Activated CD8-positive, alpha-beta memory T cell treated with anti-CD3 and anti-CD28 coated beads, Interleukin-2, amount 50 U/mL, for 1 hour (primary cell): Measurements from ENCODE around the gene NFKB2.

Experiments
- DNase-seq: peaks from one replicate; pipeline ENCODE4 v3.0.0-alpha.2; 2020; ENCODE audit errors: extremely low read depth

The NFKB2 gene

GRCh38 chr10:102408728-102409603, 13.5 kb downstream of the NFKB2 start:
- DNase-seq: no peak

DNA sequence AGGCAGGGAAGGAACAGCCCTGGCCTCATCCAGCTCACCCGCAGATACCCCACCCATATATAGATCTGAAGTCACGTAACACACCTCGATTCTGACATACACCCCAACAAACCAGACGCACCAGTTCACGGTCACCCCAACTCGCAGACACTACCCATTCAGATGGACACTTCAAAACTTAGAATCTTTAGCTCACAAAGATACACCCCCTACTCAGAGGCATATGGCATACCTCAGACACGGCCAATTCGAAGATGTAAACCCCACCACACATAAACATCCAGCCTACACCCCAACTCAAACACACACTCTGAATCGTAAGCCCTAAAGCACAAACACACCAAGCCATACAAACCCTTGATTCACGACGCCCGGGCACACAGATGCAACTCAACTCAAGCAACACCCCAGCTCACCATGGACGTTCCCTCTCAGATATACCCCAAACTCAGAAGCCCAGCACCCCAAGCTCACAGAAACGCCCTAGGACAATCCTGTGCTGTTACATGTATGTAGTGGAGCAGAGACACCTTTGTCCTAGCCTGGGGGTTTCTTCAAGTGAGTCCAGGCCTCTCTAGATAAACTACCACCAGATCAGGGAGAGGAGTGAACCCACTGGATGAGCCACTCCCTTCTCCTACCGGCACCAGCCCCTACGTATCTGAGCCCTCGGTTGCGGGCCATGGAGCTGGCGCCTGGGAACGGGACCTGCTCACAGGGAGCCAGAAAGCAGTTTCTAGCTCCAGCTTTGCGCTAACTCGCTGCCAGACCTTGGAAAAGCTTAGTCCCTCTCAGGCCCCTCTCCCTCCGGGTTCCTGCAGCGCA, 14.3 kb downstream of the NFKB2 start:
- no peak for DNase-seq

DNA sequence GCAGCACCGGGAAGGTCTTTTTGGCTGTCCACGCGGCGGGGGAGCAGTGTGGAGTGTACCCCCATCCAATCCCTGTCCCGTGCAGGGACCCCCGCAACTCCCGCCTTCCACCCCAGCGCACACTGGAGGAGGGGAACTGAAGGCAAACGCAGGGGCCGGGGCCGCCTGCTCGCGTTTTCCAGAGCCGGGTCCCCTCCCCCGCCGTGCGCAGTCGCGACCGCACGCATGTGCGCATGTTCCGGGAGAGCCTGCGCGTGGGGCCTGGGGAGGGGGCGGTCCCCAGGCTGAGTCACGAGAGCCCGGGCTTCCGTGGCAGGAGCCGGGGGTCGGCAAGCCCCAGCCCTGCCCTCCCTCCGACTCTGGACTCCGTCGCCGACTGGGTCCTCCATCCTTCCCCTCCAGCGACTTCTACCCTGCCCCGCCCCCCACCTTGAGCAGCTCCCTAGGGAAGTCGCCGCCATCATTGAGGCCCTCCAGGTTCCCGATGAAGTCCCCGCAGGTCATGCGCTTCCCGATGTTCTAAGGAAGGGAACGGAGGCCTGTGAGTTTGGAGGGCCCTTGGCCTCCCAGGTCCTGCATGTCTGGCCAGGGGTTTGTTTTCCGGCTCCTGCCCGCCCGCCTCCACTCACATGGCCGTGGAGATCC, 15.0 kb downstream of the NFKB2 start:
- DNase-seq: no peak

GRCh38 chr10:102411341-102412255, 16.1 kb downstream of the NFKB2 start:
- DNase-seq: no peak

DNA sequence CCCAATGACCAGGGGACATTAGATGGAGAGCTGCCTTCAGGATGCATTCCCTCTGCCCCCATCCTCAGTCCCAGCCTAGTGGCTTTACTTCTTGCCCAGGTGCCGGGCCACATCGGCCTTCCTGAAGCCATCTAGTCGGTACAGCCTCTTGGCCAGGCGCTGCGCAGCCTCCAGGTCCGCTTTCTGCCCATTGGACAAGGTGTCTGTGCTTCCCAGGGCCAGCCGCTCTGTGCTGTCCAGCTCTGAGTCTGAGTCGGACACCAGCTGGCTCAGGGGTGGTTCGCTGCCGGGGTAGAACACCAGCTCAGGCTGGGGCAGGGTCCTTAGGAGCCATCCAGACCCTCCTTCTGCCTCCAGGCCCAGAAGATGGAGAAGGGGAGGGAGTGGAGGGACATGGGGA, 16.8 kb downstream of the NFKB2 start:
- DNase-seq: no peak

DNA sequence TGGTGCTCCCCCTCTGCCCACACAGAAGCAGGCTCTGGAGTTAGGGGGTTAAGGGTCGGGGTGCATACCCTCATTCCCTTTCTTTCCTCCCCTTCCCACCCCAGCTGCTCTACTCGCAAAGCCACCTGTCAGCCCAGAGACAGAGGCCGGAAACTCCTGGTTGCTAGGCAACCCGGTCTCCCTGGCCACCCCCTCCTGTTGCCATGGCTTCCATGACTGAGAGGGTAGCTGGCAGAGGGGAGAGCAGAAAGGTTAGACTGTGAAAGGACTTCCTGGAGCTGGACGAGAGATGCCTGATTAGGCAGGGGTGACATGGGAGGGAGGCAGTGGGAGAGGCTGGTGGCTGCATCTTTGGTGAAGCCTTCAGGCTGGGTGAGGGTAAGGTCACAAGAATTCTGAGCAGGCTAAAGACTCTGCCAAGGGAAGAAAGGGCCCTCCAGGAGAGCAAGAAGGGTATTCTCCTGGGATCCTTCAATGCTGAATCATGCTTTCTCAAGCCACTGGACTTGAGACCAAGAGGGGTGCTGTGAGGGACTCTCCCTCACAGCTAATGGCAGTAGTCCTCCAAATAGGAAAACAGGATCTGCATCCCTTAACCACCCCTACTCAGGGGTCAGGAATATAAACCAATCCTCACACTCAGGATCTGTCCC, 17.7 kb downstream of the NFKB2 start:
- no peak for DNase-seq

DNA sequence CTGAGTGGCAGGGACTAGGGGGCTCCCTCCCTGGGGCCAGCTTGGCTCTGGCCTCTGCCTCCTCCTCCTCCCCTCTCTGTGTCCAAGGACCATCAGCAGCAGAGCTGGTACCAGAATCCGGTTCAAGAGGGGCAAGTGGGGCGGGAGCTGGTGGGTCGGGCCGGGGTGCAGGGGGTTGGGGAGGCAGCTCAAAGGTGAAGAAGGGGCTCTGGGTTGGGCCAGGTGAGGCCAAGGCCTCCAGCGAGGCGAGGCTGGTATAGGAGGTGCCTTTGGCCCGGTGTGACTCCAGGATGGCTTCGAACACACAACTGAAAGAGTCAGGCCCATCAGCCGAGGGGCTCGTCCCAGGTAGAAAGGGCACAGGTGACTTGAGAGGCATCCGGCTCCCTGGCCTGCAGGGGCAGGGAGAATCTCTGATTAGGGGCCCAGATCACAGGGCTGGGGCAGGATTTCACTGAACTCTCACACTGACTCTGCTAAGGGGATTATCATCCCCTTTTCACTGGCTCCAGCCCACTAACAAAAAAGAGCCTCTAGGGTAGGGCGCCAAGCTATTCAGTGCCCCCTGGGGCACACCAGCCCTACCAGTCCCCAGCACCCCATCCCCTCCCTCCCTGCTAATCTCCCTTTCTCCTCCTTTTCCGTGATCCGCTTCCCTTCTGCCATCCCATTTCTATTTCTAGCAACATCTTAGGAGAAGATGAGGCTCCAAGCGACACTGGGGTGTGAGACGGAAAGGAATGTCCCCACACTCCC, 18.5 kb downstream of the NFKB2 start:
- DNase-seq: no peak

- no peak for DNase-seq
Observed at GRCh38 chr10:102414749-102415148, 19.2 kb downstream of the NFKB2 start.

GRCh38 chr10:102416283-102416682, 20.8 kb downstream of the NFKB2 start:
- no peak for DNase-seq

DNA sequence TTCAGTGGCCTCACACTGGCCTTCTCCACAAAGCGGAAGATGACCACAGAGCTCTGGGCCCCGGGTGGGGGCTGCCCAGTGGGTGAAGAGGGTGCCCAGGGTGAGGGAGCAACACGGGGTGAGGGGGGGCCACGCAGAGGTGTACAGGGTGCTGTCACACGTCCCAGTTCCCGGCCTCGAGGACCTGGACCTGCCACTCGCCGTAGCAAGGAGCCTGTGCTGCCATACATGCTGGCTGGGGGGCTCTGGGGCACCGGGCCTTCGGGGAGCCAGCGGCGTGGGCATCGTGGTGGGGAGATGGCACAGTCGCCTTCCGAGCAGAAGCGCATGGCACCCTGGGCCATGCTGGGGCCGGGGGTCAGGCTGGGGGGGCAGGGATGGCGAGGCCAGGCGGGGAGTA, 21.2 kb downstream of the NFKB2 start:
- no peak for DNase-seq

GRCh38 chr10:102418622-102419268, 23.2 kb downstream of the NFKB2 start, which contains the start of gene PSD:
TSS of gene PSD (minus strand) at chr10:102418785. CDS start at chr10:102417038, 1,747 bp downstream.
- no peak for DNase-seq

DNA sequence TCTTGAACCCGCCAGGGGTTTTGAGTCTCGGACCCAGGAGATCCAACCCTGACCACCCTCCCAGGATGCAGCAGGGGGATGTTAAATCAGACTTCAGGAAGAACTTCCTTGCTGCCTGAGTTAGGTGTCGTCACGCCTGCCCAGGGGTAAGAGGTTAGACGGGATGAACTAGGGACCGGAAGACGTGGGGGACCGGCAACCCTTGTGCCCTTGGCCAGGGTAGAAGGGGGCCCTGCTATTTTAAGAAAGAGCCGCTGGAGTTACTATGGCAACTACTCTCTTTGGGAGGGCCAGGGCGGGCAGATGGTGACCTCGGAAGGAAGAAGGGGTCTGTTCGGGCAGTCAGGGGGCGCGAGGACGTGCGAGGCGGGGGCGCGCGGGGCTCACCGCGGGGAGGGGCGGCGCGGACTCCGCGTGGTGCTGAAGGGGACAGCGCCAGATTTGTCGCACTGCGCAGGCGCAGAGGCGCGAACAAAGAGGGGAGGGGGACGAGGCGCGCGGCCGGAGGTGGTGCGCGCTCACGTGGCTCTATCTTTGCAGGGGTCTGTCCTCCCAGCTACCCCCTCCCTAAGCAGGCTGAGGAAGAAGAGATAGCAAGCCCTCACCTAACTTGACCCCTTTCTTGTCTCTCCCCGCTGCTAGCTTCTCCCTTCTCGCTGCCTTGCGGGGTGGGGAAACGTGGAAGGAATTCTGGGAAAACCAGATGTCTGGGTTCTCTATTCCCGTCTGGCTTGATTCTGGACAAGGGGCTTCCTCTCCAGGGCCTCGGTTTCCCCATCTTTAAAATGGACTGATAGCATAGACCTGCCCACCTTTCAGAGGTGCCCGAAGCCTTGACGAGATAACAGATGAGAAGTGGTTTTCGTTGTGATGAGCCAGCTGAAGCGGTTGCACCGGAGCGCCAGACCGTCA, 24.0 kb downstream of the NFKB2 start:
- no peak for DNase-seq

- DNase-seq: no peak
Observed at GRCh38 chr10:102420181-102420713, 24.7 kb downstream of the NFKB2 start.

GRCh38 chr10:102420714-102421506, 25.4 kb downstream of the NFKB2 start, which contains the start of gene FBXL15:
TSS of gene FBXL15 (plus strand) at chr10:102420836. CDS start at chr10:102421130, 294 bp downstream.
- peak; percentile 94 for DNase-seq

GRCh38 chr10:102421507-102421756, 25.9 kb downstream of the NFKB2 start:
- DNase-seq: no peak

GRCh38 chr10:102421757-102422512, 26.4 kb downstream of the NFKB2 start:
- no peak for DNase-seq
